H1 (cell line): ENCODE measurements around the gene CPED1. TPM values are rescaled to one million over a fixed set of nuclear protein-coding genes. Genes with fewer than 3 reads are reported as not detected.

Experiments
- ATF3 ChIP-seq: IDR thresholded peaks from 2 replicates; pipeline ENCODE4 v1.6.1; 2011; ENCODE audit warnings: low read depth, mild to moderate bottlenecking, low read length; ENCODE audit not compliant: insufficient read depth
- E2F6 ChIP-seq: IDR thresholded peaks from 2 replicates; pipeline ENCODE4 v1.6.1; 2012; ENCODE audit warnings: inconsistent platforms
- EGR1 ChIP-seq: IDR thresholded peaks from 2 replicates; pipeline ENCODE4 v1.6.1; 2011; ENCODE audit warnings: low read depth, low read length, borderline replicate concordance
- polyA plus RNA-seq, 7 experiments: library from polyadenylated mRNA; depleted of rRNA in 3 of 7; stranded (reverse) in 5 of 7; unstranded in 2 of 7; fragments of >200 nt in 5 of 7; fragments of 200-250 nt in 2 of 7; gene quantifications; 1 replicate in 5 of 7; 2 replicates in 1 of 7; 4 replicates in 1 of 7; pipeline versions ENCODE4 v1.2.1 to v1.2.3, GENCODE V29; 2011 to 2013; ENCODE audit warnings: missing spikeins in 2 of 7, mixed read lengths in 2 of 7
- total RNA-seq: library from RNA; stranded (reverse); fragmentation: NEBNext Ultra II Directional; extraction: Animal tissue kit (Norgen Biotek cat#: 25700); gene quantifications from 2 replicates; pipeline ENCODE4 v1.2.1, GENCODE V29; 2021
- TF ChIP-seq, protein P1 (sequence below): IDR thresholded peaks from 2 replicates; pipeline ENCODE4 v1.6.1; 2011; ENCODE audit warnings: low read length, improper control_type of control experiment

Gene CPED1
- total and polyA plus RNA-seq, 2 of the 8 experiments (the other 6 are each of a cell fraction or from before 2014, with no cell fraction given), result 0.08 to 0.39 TPM

DNA sequence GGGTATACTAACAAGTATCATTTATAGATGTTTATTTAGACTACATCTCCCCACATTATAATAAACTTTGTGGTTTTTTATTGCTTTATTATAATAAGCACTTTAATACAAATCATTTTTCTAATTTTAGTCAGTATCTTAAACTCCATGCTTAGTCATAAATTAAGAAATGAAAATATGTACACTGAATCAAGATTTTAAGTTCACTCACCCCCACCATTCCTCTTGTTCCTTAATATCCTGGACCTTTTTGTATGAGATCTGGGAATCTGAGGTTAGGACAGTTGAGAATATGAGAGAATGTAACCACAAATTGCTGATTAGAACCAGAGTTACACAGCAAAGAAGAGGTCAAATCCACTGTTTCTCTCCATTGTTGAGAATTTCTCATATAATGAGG is 246.7 kb downstream of the CPED1 start (continued):
- TF ChIP-seq, protein P1, sequence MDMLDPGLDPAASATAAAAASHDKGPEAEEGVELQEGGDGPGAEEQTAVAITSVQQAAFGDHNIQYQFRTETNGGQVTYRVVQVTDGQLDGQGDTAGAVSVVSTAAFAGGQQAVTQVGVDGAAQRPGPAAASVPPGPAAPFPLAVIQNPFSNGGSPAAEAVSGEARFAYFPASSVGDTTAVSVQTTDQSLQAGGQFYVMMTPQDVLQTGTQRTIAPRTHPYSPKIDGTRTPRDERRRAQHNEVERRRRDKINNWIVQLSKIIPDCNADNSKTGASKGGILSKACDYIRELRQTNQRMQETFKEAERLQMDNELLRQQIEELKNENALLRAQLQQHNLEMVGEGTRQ, result no peak
- no peak for TF ChIP-seq EGR1
- TF ChIP-seq E2F6, result no peak
- no peak for TF ChIP-seq ATF3
